Stimulated activated CD4-positive, alpha-beta T cell treated with anti-CD3 and anti-CD28 coated beads, TNF-alpha, amount 100 ng/mL, for 24 hours (primary cell): Measurements from ENCODE around the gene COG3.
A peak's percentile ranks its signal among the peaks of the same experiment; 100 is the strongest.
"Not testable (repeated sequence)": the region's sequence is repeated elsewhere in the genome, so short reads cannot be mapped to it uniquely, and the experiment has no call there.

ENCODE experiments used
- DNase-seq, 3 experiments: peaks; one replicate each; pipeline ENCODE4 v3.0.0-alpha.2; 2020; ENCODE audit warnings: low read depth in 3 of 3

Gene COG3

GRCh38 chr13:45464687-45465453, at the start of gene COG3:
COG3 (plus strand) TSS chr13:45464939; CDS start chr13:45465037, 98 bp downstream.
- peak; percentile 90 to 95 (median 92) for DNase-seq

DNA sequence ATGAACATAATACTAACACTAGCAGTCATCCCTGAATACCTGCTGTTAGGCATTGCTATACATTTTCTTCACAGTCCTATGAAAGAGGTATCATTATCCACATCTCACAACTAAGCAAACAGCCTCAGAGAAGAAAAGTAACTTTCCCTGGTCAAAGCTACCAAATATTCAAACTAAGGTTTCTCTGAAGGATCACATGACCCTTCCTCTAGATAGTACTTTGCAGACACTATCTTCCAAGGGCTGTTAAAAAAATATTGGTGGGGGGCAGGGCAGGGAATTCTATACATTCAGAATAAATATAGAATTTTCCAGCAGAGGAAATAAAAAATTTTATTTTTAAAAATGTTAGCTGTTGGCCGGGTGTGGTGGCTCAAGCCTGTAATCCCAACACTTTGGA, 49.6 kb upstream of the COG3 start:
- DNase-seq, result no peak

DNA sequence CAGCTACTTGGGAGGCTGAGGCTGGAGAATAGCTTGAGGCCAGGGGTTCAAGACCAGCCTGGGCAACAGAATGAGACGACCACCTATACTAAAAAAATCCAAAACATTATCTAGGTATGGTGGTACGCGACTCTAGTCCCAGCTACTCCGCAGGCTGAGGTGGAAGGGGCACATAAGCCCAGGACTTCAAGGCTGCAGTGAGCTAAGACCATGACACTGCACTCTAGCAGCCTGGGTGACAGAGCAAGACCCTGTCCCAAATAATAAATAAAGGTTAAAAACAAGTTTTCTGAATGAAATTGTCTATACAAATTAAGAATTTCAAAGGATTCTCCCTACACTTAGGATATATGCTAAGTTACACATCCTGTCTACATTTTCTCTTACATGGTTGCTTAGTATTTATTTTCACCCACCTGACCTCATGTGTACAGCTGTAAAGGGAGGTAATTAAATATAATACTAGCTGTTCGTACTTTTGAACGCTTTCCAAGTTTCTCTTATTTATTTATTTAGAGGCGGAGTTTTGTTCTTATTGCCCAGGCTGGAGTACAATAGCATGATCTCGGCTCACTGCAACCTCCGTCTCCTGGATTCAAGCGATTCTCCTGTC, 48.1 kb upstream of the COG3 start:
- DNase-seq, result no peak

GRCh38 chr13:45417790-45418534, 46.8 kb upstream of the COG3 start, which contains the start of gene SLC25A30:
SLC25A30 (minus strand) TSS chr13:45418373; CDS start chr13:45411425, 6,948 bp downstream.
- DNase-seq, result peak; percentile 84 to 93 (median 87)

DNA sequence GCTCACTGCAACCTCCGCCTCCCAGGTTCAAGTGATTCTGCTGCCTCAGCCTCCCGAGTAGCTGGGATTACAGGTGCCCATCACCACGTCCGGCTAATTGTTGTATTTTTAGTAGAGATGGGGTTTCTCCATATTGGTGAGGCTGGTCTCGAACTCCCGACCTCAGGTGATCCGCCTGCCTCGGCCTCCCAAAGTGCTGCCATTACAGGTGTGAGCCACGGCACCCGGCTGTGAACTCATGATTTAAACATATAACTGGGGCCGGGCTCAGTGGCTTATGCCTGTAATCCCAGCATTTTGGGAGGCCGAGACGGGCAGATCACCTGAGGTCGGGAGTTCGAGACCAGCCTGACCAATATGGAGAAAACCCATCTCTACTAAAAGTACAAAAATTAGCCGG, 45.4 kb upstream of the COG3 start:
- not testable (repeated sequence) for DNase-seq

- no peak for DNase-seq
Measured at GRCh38 chr13:45419945-45420344, 44.8 kb upstream of the COG3 start.

GRCh38 chr13:45422731-45423292, 41.9 kb upstream of the COG3 start:
- DNase-seq, result no peak

GRCh38 chr13:45426056-45426841, 38.5 kb upstream of the COG3 start:
- not testable (repeated sequence) for DNase-seq

GRCh38 chr13:45432737-45433380, 31.9 kb upstream of the COG3 start:
- DNase-seq, result no peak

DNA sequence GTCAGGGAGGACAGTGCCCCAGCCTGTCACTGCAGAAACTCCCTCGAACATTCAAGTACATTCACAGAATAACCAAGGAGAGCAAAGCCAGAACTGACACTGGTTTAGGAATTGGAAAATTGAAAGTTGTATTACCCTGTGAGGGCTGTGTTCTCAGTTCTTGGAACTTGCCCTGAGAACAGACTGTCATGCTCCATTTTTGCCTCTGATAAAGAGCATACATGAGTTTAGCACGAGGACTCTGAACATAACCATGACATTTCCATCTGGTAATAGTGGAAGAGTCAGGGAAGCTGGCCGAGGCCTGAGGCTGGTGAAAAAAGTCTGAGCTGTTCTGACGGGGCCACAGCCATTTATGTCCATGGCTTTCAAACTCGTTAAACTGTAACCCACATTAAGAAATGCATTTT, 31.4 kb upstream of the COG3 start:
- no peak for DNase-seq

GRCh38 chr13:45434556-45435371, 30.0 kb upstream of the COG3 start:
- DNase-seq, result no peak

DNA sequence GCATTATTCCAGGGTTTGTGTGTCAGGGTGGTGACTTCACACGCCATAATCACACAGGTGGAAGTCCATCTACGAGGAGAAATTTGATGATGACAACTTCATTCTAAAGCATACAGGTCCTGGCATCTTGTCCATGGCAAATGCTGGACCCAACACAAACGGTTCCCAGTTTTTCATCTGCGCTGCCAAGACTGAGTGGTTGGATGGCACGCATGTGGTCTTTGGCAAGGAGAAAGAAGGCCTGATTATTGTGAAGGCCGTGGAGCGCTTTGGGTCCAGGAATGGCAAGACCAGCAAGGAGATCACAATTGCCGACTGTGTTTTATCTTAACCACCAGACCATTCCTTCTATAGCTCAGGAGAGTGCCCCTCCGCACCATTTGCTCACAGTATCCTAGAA, 28.4 kb upstream of the COG3 start:
- no peak for DNase-seq

GRCh38 chr13:45436953-45437352, 27.8 kb upstream of the COG3 start:
- DNase-seq, result no peak

DNA sequence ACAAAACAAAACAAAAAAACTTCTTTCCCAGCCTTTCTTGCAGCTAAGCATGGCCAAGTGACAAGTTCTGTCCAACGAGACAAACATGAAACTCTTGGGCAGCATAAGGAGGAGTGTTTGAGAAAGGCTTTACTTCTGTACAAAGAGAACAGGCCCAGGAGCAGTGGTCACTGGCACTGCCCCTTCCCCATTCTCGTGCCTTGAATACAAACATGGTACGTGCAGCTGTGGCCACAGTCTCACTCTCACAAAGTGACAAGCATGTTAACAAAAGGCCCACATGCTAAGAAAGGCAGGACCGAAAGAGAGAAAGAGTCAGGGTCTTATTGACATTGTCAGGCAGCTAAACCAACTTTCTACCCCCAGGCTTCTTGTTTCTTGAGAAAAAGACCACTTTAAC, 26.8 kb upstream of the COG3 start:
- no peak for DNase-seq

DNA sequence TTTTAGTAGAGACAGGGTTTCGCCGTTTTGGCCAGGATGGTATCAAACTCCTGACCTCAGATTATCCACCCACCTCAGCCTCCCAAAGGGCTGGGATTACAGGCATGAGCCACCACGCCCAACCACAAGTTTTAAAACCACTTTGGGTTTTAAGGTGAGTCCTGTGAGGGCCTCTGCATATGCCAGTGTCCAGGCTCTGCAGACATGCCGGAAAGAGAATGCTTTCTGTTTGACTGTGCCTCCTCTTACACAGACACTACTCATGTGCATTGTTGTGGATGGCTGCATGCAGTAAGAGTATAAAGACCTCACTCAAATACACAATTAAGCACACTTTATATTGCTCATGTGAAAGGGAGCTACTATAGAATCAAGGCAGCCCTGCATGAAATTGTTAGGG, 25.7 kb upstream of the COG3 start:
- DNase-seq, result no peak

DNA sequence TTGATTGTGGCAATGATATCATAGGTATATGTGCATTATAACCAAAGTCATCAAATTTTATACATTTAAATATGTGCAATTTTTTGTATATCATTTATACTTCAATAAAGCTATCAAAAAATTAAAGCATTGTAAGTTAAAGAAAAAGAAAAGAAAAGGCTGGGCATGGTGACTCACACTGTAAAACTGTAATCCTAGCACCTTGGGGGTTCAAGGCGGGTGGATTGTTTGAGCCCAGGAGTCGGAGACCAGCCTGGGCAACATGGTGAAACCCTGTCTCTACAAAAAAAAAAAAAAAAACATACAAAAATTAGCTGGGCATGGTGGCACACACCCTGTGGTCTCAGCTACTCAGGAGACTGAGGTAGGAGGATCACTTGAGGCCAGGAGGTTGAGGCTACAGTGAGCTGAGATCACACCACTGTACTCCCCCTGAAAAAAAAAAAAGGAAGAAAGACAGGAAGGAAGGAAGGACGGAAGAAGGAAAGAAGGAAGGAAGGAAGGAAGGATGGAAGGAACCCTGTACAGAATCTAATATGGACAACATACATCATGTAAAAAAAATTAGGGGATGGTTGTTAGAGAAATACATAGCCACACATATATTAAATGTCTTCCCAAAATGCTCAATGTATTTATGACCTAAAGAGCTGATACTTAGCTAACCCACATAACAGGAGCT, 24.8 kb upstream of the COG3 start:
- no peak for DNase-seq

- no peak for DNase-seq
Measured at GRCh38 chr13:45441633-45442032, 23.1 kb upstream of the COG3 start.

DNA sequence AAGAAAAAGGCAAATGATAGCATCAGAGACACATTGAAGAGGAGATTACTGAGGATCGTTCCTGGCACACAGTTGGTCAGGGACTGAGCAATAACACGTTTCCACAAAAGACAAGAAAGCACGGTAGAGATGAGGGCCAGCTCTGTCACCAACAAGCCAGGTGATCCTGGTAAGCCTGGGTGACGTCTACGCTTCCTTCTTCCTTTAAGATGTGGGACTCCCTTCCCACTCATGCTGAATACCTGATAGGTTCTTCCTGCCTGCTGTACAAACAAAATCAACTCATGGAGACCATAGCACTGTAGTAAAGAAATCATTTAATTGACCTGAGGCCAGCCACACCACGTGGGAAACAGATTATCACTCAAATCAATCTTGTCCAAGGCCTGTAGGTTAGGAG, 19.7 kb upstream of the COG3 start:
- DNase-seq, result no peak

GRCh38 chr13:45446181-45446580, 18.6 kb upstream of the COG3 start:
- no peak for DNase-seq
